ENCODE measurements around the gene NCF4. TPM values are rescaled to one million over a fixed set of nuclear protein-coding genes. Genes with fewer than 3 reads are reported as not detected.

The NCF4 gene
- total RNA-seq, 1 experiment from 2014 or later: not detected

DNA sequence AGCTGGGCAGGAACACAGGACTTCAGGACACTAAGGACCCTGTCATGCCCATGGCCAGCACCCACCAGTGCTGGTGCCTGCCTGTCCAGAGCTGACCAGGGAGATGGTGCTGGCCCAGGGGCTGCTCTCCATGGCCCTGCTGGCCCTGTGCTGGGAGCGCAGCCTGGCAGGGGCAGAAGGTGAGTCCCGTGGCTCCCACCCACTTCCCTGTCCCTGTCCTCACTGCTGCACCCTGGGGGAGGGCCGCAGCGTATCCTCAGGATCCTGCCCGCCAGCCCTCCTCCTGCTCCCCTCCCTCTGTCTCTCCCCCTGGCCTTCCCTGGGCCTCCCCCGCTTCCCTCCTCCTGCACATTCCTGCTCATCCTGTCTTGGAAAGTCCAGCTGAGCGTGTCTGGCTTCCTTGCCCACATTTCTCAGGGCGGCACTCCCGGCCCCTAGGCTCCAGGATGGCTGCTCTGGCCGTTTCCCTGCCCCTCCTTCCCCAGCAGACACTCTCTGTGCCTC is 61.4 kb downstream of the NCF4 start:
- DNase-seq: peak; percentile 59
- no peak overlapping the region for H3T11ph ChIP-seq (ENCODE audit: low read length)
- no peak overlapping the region for H2BK20ac ChIP-seq (ENCODE audit: low read depth, low read length, poor library complexity, severe bottlenecking)
- H3K9me3 Mint-ChIP-seq: no peaks in the 10 kb centered on the region; a peak in 2 of 5 replicates
- no peak overlapping the region for H3K27ac Mint-ChIP-seq
- no peak overlapping the region for H3K4me2 ChIP-seq (ENCODE audit: insufficient read depth, insufficient read length, low read length)
- no peak overlapping the region for H2BK5ac ChIP-seq (ENCODE audit: insufficient read length, low read length)
- no peaks in the 10 kb centered on the region for H3K79me1 ChIP-seq (ENCODE audit: insufficient read depth, low read depth, low read length, poor library complexity, severe bottlenecking)
- H3K23me2 ChIP-seq (ENCODE audit: insufficient read length, low read depth, low read length, poor library complexity, severe bottlenecking): no peaks in the 10 kb centered on the region
- H2AK5ac ChIP-seq (ENCODE audit: insufficient read length, low read length): no peak overlapping the region
- no peak overlapping the region for H3K18ac ChIP-seq (ENCODE audit: insufficient read length, low read depth, low read length)
- no peak overlapping the region for H2BK15ac ChIP-seq (ENCODE audit: low read depth, low read length)
- no peaks in the 10 kb centered on the region for H3K36me3 Mint-ChIP-seq (ENCODE audit: insufficient read depth in 1 of 3, low read depth in 3 of 3)
- H2AFZ ChIP-seq (ENCODE audit: low read length): no peak overlapping the region
- no peaks in the 10 kb centered on the region for H3K9me3 ChIP-seq (ENCODE audit: control insufficient read depth, low read depth, low read length)
- no peaks in the 10 kb centered on the region for H3K79me2 ChIP-seq (ENCODE audit: insufficient read depth, low read length)
- no CpG with 5 or more reads among the region's 10 CpGs for WGBS (ENCODE audit: extremely low coverage, insufficient read length, low lambda C conversion rate)
- no peak overlapping the region for H3K23ac ChIP-seq (ENCODE audit: insufficient read length, low read depth, low read length)
- H3K56ac ChIP-seq (ENCODE audit: insufficient read length, low read depth, low read length): no peak overlapping the region
- TF ChIP-seq, protein P1, sequence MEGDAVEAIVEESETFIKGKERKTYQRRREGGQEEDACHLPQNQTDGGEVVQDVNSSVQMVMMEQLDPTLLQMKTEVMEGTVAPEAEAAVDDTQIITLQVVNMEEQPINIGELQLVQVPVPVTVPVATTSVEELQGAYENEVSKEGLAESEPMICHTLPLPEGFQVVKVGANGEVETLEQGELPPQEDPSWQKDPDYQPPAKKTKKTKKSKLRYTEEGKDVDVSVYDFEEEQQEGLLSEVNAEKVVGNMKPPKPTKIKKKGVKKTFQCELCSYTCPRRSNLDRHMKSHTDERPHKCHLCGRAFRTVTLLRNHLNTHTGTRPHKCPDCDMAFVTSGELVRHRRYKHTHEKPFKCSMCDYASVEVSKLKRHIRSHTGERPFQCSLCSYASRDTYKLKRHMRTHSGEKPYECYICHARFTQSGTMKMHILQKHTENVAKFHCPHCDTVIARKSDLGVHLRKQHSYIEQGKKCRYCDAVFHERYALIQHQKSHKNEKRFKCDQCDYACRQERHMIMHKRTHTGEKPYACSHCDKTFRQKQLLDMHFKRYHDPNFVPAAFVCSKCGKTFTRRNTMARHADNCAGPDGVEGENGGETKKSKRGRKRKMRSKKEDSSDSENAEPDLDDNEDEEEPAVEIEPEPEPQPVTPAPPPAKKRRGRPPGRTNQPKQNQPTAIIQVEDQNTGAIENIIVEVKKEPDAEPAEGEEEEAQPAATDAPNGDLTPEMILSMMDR (conservative IDR thresholded peaks at IDR 0.05): 0 out of 3 replicates have a peak, but pooled peaks have one; percentile 24
- H3K4ac ChIP-seq (ENCODE audit: low read depth, low read length): no peak overlapping the region
- H4K5ac ChIP-seq (ENCODE audit: insufficient read length, low read depth, low read length): no peak overlapping the region
- H3K9ac ChIP-seq (ENCODE audit: extremely low read depth, insufficient read length, low read length): no peak overlapping the region
- no peak overlapping the region for H4K91ac ChIP-seq (ENCODE audit: insufficient read length, low read depth, low read length)
- no peak overlapping the region for H4K8ac ChIP-seq (replicated peaks; ENCODE audit: insufficient read length, low read depth, low read length)
- H3K27me3 Mint-ChIP-seq (ENCODE audit: low read depth): peaks cover 54% of the 10 kb centered on the region
- no peaks in the 10 kb centered on the region for H3K4me1 ChIP-seq (ENCODE audit: insufficient read depth, low read length)
- no peaks in the 10 kb centered on the region for H3K27me3 ChIP-seq (ENCODE audit: insufficient read depth, low read length)
- H3K27ac ChIP-seq (ENCODE audit: insufficient read length, low read depth, low read length): no peak overlapping the region
- no peak overlapping the region for H3K4me3 Mint-ChIP-seq
- H2BK12ac ChIP-seq (ENCODE audit: insufficient read length, low read depth, low read length): no peak overlapping the region
- H3K4me1 Mint-ChIP-seq: peaks cover 0 to 7% of the 10 kb centered on the region in 2 experiments; a peak in 3 of 4 replicates
- H4K20me1 ChIP-seq (ENCODE audit: control insufficient read depth, insufficient read depth, insufficient read length): no peaks in the 10 kb centered on the region
- no peak overlapping the region for H2BK120ac ChIP-seq (ENCODE audit: low read depth, low read length, poor library complexity, severe bottlenecking)
- H3K14ac ChIP-seq (ENCODE audit: insufficient read depth, low read length): no peak overlapping the region; the same call in 1 of the 2 replicates
